Stimulated activated CD8-positive, alpha-beta memory T cell treated with anti-CD3 and anti-CD28 coated beads, Interleukin-12 subunit alpha, Interleukin-12 subunit beta, amount 100 ng/mL, for 24 hours (primary cell): Measurements from ENCODE around the gene SLC25A28.

Experiments
- DNase-seq: peaks from one replicate; pipeline ENCODE4 v3.0.0-alpha.2; 2020; ENCODE audit errors: extremely low read depth

Gene SLC25A28

GRCh38 chr10:99619851-99620710, at the start of gene SLC25A28:
TSS of gene SLC25A28 (minus strand) at chr10:99620439. CDS start at chr10:99620335, 104 bp downstream.
- DNase-seq: peak; percentile 84

GRCh38 chr10:99667108-99667751, 47.0 kb upstream of the SLC25A28 start:
- no peak for DNase-seq

GRCh38 chr10:99665304-99665703, 45.1 kb upstream of the SLC25A28 start:
- DNase-seq: no peak

- no peak for DNase-seq
Observed at GRCh38 chr10:99661377-99661763, 41.1 kb upstream of the SLC25A28 start.

- no peak for DNase-seq
Observed at GRCh38 chr10:99660662-99661376, 40.6 kb upstream of the SLC25A28 start.

GRCh38 chr10:99659868-99660366, 39.7 kb upstream of the SLC25A28 start:
- no peak for DNase-seq

- peak; percentile 81 for DNase-seq
Observed at GRCh38 chr10:99659031-99659867, 39.0 kb upstream of the SLC25A28 start, which contains the start of gene ENTPD7. TSS of gene ENTPD7 (plus strand) at chr10:99659509. CDS start at chr10:99659957, 448 bp downstream.

- DNase-seq: no peak
Observed at GRCh38 chr10:99658622-99659030, 38.4 kb upstream of the SLC25A28 start.

GRCh38 chr10:99656199-99657064, 36.2 kb upstream of the SLC25A28 start:
- DNase-seq: no peak

GRCh38 chr10:99654390-99655175, 34.3 kb upstream of the SLC25A28 start:
- DNase-seq: no peak

GRCh38 chr10:99652800-99653390, 32.7 kb upstream of the SLC25A28 start:
- no peak for DNase-seq

GRCh38 chr10:99648717-99649116, 28.5 kb upstream of the SLC25A28 start:
- no peak for DNase-seq

GRCh38 chr10:99647601-99648151, 27.4 kb upstream of the SLC25A28 start:
- DNase-seq: no peak

- no peak for DNase-seq
Observed at GRCh38 chr10:99633832-99634231, 13.6 kb upstream of the SLC25A28 start.

GRCh38 chr10:99631496-99631895, 11.3 kb upstream of the SLC25A28 start:
- no peak for DNase-seq

GRCh38 chr10:99630991-99631390, 10.8 kb upstream of the SLC25A28 start:
- no peak for DNase-seq

- no peak for DNase-seq
Observed at GRCh38 chr10:99630433-99630832, 10.2 kb upstream of the SLC25A28 start.

- no peak for DNase-seq
Observed at GRCh38 chr10:99629625-99629978, 9.4 kb upstream of the SLC25A28 start.
